Calu3 (cell line): ENCODE data around the gene KIRREL3. TPM values are rescaled to one million over a fixed set of nuclear protein-coding genes. Genes with fewer than 3 reads are reported as not detected.

Experiments used
- BruUV-seq: library from RNA; stranded (reverse); fragments of 400-500 nt; replicated peaks from 2 replicates; lab custom pipeline; 2021; lab: Mats Ljungman, UMichigan
- CTCF ChIA-PET: fragments of 300-600 bp; sonication (Branson Sonifier 250); formaldehyde crosslinking; loops from one replicate; lab custom pipeline; 2022; ENCODE audit warnings: antibody characterized with exemption; lab: Charles Lee
- DNase-seq: peaks from one replicate; pipeline ENCODE4 v3.0.0; 2022
- H3K27ac Mint-ChIP-seq: one replicate; pipeline ENCODE4 v1.8.0; 2022; ENCODE audit warnings: mixed read lengths; ENCODE audit not compliant: unreplicated experiment
- H3K27me3 Mint-ChIP-seq: one replicate; pipeline ENCODE4 v1.8.0; 2022; ENCODE audit warnings: mixed read lengths; ENCODE audit not compliant: unreplicated experiment
- H3K36me3 Mint-ChIP-seq: one replicate; pipeline ENCODE4 v1.8.0; 2022; ENCODE audit warnings: mild to moderate bottlenecking, moderate library complexity, mixed read lengths; ENCODE audit not compliant: insufficient read depth, unreplicated experiment
- H3K4me1 Mint-ChIP-seq: one replicate; pipeline ENCODE4 v1.8.0; 2022; ENCODE audit warnings: mild to moderate bottlenecking, low read depth, mixed read lengths; ENCODE audit not compliant: unreplicated experiment
- H3K4me3 Mint-ChIP-seq: one replicate; pipeline ENCODE4 v1.8.0; 2022; ENCODE audit warnings: mild to moderate bottlenecking, low read depth, moderate library complexity, mixed read lengths; ENCODE audit not compliant: unreplicated experiment
- H3K9me3 Mint-ChIP-seq: one replicate; pipeline ENCODE4 v1.8.0; 2022; ENCODE audit warnings: low read depth, mixed read lengths; ENCODE audit not compliant: unreplicated experiment
- CTCF ChIP-seq: fragments of 200-600 bp; IDR thresholded peaks from one replicate; pipeline ENCODE4 v1.8.0; 2022; ENCODE audit warnings: antibody characterized with exemption; ENCODE audit not compliant: unreplicated experiment
- intact Hi-C: fragments of 100-400 bp; cut with micrococcal nuclease; formaldehyde crosslinking; loops from one replicate; pipeline ENCODE4 v1.10.0; 2022; ENCODE audit not compliant: unreplicated experiment
- total RNA-seq: library from RNA; stranded (reverse); gene quantifications from 2 replicates; pipeline ENCODE4 v1.2.3, GENCODE V29; 2022

The KIRREL3 gene
- total RNA-seq, 1 experiment from 2014 or later, result 0.26 TPM

DNA sequence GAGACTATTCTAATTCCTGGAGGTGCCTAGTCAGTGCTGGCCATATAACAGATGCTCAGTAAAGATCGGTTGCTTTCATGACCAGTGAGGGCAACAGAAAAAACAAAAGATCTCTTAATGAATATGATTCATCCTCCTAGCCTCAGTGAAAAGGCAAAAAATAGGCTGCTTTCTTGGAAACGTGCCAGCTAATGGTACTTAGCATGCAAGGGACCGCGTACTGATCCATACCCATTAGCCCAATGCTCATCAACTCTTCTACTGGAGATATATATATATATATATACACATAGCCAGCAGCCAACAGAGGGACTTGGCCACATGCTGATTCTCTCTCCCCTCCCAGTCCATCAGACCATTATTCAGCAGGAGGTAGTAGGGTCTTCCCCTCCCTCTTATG, 320.4 kb downstream of the KIRREL3 start:
- Mint-ChIP-seq H3K9me3 (no peaks in the 10 kb centered on the region), H3K27me3 (peaks cover 56% of the 10 kb centered on the region), H3K4me1 (no peaks in the 10 kb centered on the region), H3K27ac (no peak overlapping the region), H3K4me3 (no peak overlapping the region), H3K36me3 (no peaks in the 10 kb centered on the region)
- no TSS peak for BruUV-seq
- DNase-seq, result no peak
- CTCF ChIA-PET, result no interaction called here
- intact Hi-C loops, result no loop called here
- TF ChIP-seq CTCF, result no peak

- TF ChIP-seq CTCF, result no peak
- Mint-ChIP-seq H3K36me3 (no peaks in the 10 kb centered on the region), H3K9me3 (no peaks in the 10 kb centered on the region), H3K27ac (no peak overlapping the region), H3K27me3 (peaks cover 52% of the 10 kb centered on the region), H3K4me1 (no peaks in the 10 kb centered on the region), H3K4me3 (no peak overlapping the region)
- intact Hi-C loops, result no loop called here
- DNase-seq, result no peak
- CTCF ChIA-PET, result no interaction called here
- no TSS peak for BruUV-seq
Observed at GRCh38 chr11:126679033-126679432, 321.5 kb downstream of the KIRREL3 start.

- intact Hi-C loops, result no loop called here
- CTCF ChIA-PET, result no interaction called here
- H3K27ac Mint-ChIP-seq, result no peak overlapping the region
- H3K36me3 Mint-ChIP-seq, result no peaks in the 10 kb centered on the region
- H3K4me1 Mint-ChIP-seq, result no peaks in the 10 kb centered on the region
- H3K4me3 Mint-ChIP-seq, result no peak overlapping the region
- no peaks in the 10 kb centered on the region for H3K9me3 Mint-ChIP-seq
- no peak for DNase-seq
- TF ChIP-seq CTCF, result no peak
- no TSS peak for BruUV-seq
- H3K27me3 Mint-ChIP-seq, result peaks cover 52% of the 10 kb centered on the region
Observed at GRCh38 chr11:126676536-126676935, 324.0 kb downstream of the KIRREL3 start.

DNA sequence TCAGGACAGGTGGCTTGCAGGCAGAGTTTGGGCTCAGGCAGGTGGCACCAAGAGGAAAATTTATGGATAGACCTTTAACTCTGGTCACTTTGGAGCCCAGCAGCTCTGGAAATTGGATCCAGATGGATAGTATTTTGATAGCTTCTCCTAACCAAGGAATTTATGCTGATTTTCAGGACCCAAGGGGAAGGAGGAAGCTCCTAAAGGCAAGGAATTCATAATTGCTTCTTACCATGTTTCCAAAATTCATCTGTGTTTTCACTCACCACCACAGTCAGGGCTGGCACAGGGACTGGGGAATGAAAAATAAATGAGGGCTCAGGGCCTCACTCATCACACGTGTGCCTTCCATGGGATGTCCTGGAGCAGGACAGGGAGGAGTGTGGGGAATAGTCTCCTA, 327.3 kb downstream of the KIRREL3 start:
- peaks cover 67% of the 10 kb centered on the region for H3K27me3 Mint-ChIP-seq
- intact Hi-C loops, result no loop called here
- H3K27ac Mint-ChIP-seq, result no peak overlapping the region
- H3K9me3 Mint-ChIP-seq, result no peaks in the 10 kb centered on the region
- H3K4me1 Mint-ChIP-seq, result no peaks in the 10 kb centered on the region
- no peaks in the 10 kb centered on the region for H3K36me3 Mint-ChIP-seq
- CTCF ChIA-PET, result no interaction called here
- TF ChIP-seq CTCF, result no peak
- H3K4me3 Mint-ChIP-seq, result no peak overlapping the region
- DNase-seq, result no peak
- BruUV-seq, result no TSS peak
